GM12872 (cell line): ENCODE data around the gene CNIH3.
A peak's percentile ranks its signal among the peaks of the same experiment; 100 is the strongest.

Experiments used
- CTCF ChIP-seq: IDR thresholded peaks from 3 replicates; pipeline ENCODE4 v1.5.1; 2011; ENCODE audit warnings: low read depth, mild to moderate bottlenecking, low read length, moderate library complexity; ENCODE audit not compliant: insufficient read depth

Gene CNIH3

GRCh38 chr1:224637936-224638335 is 21.8 kb downstream of the CNIH3 start:
- TF ChIP-seq CTCF: no peak

GRCh38 chr1:224639426-224639975 is 23.4 kb downstream of the CNIH3 start:
- TF ChIP-seq CTCF: no peak

- no peak for TF ChIP-seq CTCF
Measured at GRCh38 chr1:224640018-224640417, 23.9 kb downstream of the CNIH3 start.

GRCh38 chr1:224640587-224640986 is 24.5 kb downstream of the CNIH3 start:
- no peak for TF ChIP-seq CTCF

- peak; percentile 47 for TF ChIP-seq CTCF
Measured at GRCh38 chr1:224641030-224641429, 24.9 kb downstream of the CNIH3 start.

- no peak for TF ChIP-seq CTCF
Measured at GRCh38 chr1:224643653-224644052, 27.5 kb downstream of the CNIH3 start.

- TF ChIP-seq CTCF: peak; percentile 90
Measured at GRCh38 chr1:224644553-224645154, 28.5 kb downstream of the CNIH3 start.
